Endothelial cell of umbilical vein (primary cell): ENCODE results near the gene TFF2.

Source experiments
- CTCF ChIP-seq, 2 donors: IDR thresholded peaks; 1 replicate in 1 of 2; 2 replicates in 1 of 2; pipeline ENCODE4 v1.5.1; 2011; ENCODE audit warnings: low read length in 2 of 2, mild to moderate bottlenecking in 2 of 2, moderate library complexity in 2 of 2, control low read depth in 1 of 2, inconsistent platforms in 1 of 2, low read depth in 1 of 2; ENCODE audit not compliant: insufficient read depth in 1 of 2; ENCODE audit errors: extremely low read depth in 1 of 2
- GATA2 ChIP-seq: IDR thresholded peaks from 2 replicates; pipeline ENCODE4 v1.7.0; 2011; ENCODE audit warnings: low read depth, mild to moderate bottlenecking, moderate library complexity, mixed read lengths, low read length; ENCODE audit not compliant: insufficient read length, insufficient read depth
- MAX ChIP-seq: IDR thresholded peaks from 2 replicates; pipeline ENCODE4 v1.6.1; 2011; ENCODE audit not compliant: insufficient read depth, insufficient read length
- POLR2A ChIP-seq: IDR thresholded peaks from 2 replicates; pipeline ENCODE4 v1.6.1; 2012; ENCODE audit warnings: low read depth, mild to moderate bottlenecking, control low read depth, low read length
- POLR2AphosphoS5 ChIP-seq: IDR thresholded peaks from 2 replicates; pipeline ENCODE4 v1.6.1; 2012; ENCODE audit warnings: low read depth, mild to moderate bottlenecking, control low read depth, low read length, moderate library complexity; ENCODE audit not compliant: insufficient read depth

DNA sequence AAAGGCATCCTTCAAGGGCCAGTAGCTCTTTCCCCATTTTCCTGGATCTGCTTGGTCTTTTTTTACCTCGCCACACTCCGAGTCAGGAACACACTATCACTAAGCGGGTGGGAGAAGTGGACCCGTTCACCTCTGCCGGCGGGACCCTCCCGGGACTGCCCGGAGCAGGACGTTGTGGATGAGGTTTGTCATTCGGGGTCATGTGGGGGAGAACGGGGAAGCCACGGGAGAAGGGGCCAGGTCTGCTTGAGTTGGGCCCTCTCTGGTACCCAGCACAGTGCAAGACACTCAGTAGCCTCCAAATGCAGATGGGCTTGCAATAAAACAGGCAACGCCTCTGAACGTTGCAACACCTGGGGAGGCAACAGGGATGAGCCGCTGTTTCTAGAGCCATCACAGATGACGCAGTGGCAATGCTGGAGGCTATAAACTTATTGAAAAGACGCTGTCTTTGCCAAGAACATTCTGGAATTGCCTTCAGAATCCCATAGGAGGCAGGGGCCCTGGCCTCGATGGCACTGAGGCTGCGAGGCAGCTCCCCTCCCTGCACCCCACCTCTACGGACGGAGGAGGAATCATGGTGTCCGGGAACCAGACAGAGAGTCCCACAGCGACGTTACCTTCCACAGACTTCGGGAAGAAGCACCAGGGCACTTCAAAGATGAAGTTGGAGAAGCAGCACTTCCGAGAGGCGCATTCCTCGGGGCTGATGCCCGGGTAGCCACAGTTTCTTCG, 3.8 kb downstream of the TFF2 start:
- TF ChIP-seq POLR2A: no peak
- no peak for TF ChIP-seq MAX
- TF ChIP-seq CTCF (IDR thresholded peaks at IDR 0.05; ENCODE audit: extremely low read depth in 1 of 2, insufficient read depth in 1 of 2, low read depth in 1 of 2, low read length in 2 of 2): no peak
- TF ChIP-seq POLR2AphosphoS5: no peak
- no peak for TF ChIP-seq GATA2
